Suprapubic skin (tissue), 4 donors: ENCODE data around the gene MUC6. TPM values are rescaled to one million over a fixed set of nuclear protein-coding genes. Genes with fewer than 3 reads are reported as not detected.
"Not testable (repeated sequence)": the region's sequence is repeated elsewhere in the genome, so short reads cannot be mapped to it uniquely, and the experiment has no call there.

Source experiments
- DNase-seq, 2 donors: peaks; one replicate each; pipeline ENCODE4 v3.0.0-alpha.2; 2019; ENCODE audit warnings: low spot score in 2 of 2
- H3K27ac ChIP-seq: fragments of 200-600 bp; sonication (generic); one replicate; pipeline ENCODE4 v1.5.1; 2019
- H3K27me3 ChIP-seq: fragments of 200-600 bp; sonication (generic); one replicate; pipeline ENCODE4 v1.5.1; 2019
- H3K36me3 ChIP-seq: fragments of 200-600 bp; sonication (generic); one replicate; pipeline ENCODE4 v1.5.1; 2019
- H3K4me1 ChIP-seq: fragments of 200-600 bp; sonication (generic); one replicate; pipeline ENCODE4 v1.5.1; 2019
- H3K4me3 ChIP-seq: fragments of 200-600 bp; sonication (generic); one replicate; pipeline ENCODE4 v1.5.1; 2019; ENCODE audit warnings: mild to moderate bottlenecking
- H3K9me3 ChIP-seq: fragments of 200-600 bp; sonication (generic); one replicate; pipeline ENCODE4 v1.5.1; 2019
- EP300 ChIP-seq: sonication (generic); formaldehyde crosslinking; IDR thresholded peaks from one replicate; pipeline ENCODE4 v1.6.1; 2017; ENCODE audit warnings: antibody characterized with exemption
- POLR2A ChIP-seq, 2 donors: fragments of 450-650 bp; IDR thresholded peaks; one replicate each; pipeline ENCODE4 v1.6.1; 2017; ENCODE audit warnings: antibody characterized with exemption in 2 of 2, mild to moderate bottlenecking in 2 of 2, moderate library complexity in 2 of 2
- POLR2AphosphoS5 ChIP-seq, 3 donors: sonication (generic); formaldehyde crosslinking; IDR thresholded peaks; one replicate each; pipeline ENCODE4 v1.6.1; 2017; ENCODE audit warnings: antibody characterized with exemption in 3 of 3
- WGBS: methylation state at CpG from one replicate; pipeline ENCODE4 v1.1.5; 2018; 5-methylcytosine and 5-hydroxymethylcytosine counted together
- total RNA-seq, 4 donors: library from RNA; depleted of rRNA; stranded (reverse); fragments of >200 nt; gene quantifications; one replicate each; pipeline ENCODE4 v1.1.0, GENCODE V29; 2016
- TF ChIP-seq, protein P1 (sequence below), 2 donors: fragments of 200-600 bp in 1 of 2; fragments of 450-650 bp in 1 of 2; sonication (generic) in 1 of 2; IDR thresholded peaks; one replicate each; pipeline ENCODE4 v1.5.1; 2016 to 2019; ENCODE audit warnings: antibody characterized with exemption in 2 of 2, mild to moderate bottlenecking in 1 of 2, moderate library complexity in 1 of 2

The MUC6 gene
- total RNA-seq, 4 donors from 2014 or later, result 0.04 TPM; not detected in 3

DNA sequence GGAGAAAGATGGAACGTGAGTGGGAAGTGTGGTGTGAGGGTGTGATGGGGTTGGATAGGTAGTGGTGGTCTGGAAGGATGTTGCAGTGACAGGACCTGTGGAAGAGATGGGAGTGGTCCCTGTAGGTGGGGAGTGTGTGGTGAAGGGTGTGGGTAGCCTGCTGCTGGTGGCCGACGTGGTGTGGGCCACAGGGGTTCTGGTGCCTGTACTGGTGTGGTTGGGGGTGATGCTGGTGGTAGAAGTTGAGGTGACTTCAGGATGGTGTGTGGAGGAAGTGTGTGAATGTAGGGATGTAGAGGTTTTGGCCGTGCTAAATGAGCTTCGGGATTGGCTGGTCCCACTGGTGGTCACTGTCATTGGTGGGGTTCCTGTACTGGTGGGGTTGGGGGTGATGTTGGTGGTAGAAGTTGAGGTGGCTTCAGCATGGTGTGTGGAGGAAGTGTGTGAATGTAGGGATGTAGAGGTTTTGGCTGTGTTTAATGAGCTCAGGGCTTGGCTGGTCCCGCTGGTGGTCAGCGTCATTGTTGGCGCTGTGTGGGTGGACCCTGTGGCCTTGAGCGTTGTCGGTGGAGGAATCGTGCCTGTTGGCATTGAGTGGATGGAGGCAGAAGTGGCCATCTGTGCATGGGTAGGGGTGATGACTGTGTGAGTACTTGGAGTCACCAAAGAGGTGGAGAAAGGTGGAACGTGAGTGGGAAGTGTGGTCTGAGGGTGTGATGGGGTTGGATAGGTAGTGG lies 19.1 kb downstream of the MUC6 start:
- Histone ChIP-seq H3K27ac (no peak overlapping the region), H3K27me3 (no peaks in the 10 kb centered on the region), H3K9me3 (no peaks in the 10 kb centered on the region), H3K36me3 (peaks cover 10% of the 10 kb centered on the region), H3K4me3 (no peak overlapping the region), H3K4me1 (no peaks in the 10 kb centered on the region)
- 80% methylated on average over 12 of the region's 12 CpGs for WGBS
- TF ChIP-seq POLR2AphosphoS5 (IDR thresholded peaks at IDR 0.05) (no peak), EP300 (no peak), POLR2A (IDR thresholded peaks at IDR 0.05) (no peak)
- TF ChIP-seq, protein P1, sequence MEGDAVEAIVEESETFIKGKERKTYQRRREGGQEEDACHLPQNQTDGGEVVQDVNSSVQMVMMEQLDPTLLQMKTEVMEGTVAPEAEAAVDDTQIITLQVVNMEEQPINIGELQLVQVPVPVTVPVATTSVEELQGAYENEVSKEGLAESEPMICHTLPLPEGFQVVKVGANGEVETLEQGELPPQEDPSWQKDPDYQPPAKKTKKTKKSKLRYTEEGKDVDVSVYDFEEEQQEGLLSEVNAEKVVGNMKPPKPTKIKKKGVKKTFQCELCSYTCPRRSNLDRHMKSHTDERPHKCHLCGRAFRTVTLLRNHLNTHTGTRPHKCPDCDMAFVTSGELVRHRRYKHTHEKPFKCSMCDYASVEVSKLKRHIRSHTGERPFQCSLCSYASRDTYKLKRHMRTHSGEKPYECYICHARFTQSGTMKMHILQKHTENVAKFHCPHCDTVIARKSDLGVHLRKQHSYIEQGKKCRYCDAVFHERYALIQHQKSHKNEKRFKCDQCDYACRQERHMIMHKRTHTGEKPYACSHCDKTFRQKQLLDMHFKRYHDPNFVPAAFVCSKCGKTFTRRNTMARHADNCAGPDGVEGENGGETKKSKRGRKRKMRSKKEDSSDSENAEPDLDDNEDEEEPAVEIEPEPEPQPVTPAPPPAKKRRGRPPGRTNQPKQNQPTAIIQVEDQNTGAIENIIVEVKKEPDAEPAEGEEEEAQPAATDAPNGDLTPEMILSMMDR (IDR thresholded peaks at IDR 0.05), result no peak
- peak in 1 of 2 donors; percentile 92 for DNase-seq

DNA sequence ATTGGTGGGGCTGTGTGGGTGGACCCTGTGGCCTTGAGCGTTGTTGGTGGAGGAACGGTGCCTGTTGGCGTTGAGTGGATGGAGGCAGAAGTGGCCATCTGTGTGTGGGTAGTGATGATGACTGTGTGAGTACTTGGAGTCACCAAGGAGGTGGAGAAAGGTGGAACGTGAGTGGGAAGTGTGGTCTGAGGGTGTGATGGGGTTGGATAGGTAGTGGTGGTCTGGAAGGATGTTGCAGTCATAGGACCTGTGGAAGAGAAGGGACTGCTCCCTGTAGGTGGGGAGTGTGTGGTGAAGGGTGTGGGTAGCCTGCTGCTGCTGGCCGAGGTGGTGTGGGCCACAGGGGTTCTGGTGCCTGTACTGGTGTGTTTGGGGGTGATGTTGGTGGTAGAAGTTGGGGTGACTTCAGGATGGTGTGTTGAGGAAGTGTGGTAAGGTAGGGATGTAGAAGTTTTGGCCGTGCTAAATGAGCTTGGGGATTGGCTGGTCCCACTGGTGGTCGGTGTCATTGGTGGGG lies 19.9 kb downstream of the MUC6 start:
- peaks cover 17% of the 10 kb centered on the region for H3K36me3 ChIP-seq
- not testable (repeated sequence) for H3K4me1 ChIP-seq, H3K27me3 ChIP-seq, DNase-seq, H3K9me3 ChIP-seq, H3K4me3 ChIP-seq, H3K27ac ChIP-seq
- WGBS, result 65% methylated on average over 7 of the region's 7 CpGs

DNA sequence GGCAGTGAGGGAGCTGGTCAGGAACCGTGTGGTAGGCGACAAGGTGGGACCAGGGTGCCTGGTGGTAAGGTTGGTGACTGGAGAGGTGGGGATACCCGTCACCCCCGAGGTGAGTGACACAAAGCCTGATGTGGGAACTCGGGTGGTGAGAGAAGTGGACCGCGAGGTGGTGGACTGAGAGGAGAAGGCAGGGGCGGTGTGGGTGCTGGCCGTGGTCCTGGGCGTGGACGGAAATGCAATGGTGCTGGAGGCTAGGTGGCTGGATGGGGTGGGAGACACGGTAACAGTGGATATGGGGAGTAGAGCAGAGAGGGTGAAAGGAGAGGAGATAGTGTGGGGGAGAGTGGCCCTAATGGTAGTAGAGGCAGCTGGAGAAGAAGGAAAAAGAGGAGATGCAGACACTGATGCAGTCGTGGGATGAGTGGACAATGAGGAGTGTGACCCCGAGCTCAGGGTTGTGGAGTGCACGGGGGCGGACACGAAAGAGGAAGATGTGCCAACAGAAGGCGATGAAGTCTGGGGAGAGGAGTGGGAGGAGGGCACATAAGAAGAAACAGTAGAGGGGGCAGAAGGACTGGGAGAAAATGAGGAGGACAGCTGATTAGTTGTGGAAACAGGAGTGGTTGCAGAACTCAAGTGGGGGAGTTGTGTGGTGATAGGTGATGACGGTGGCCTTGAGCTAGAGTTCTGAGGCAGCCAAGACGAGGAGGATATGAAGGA lies 20.5 kb downstream of the MUC6 start:
- Histone ChIP-seq H3K36me3 (peaks cover 24% of the 10 kb centered on the region), H3K9me3 (no peaks in the 10 kb centered on the region), H3K4me1 (no peaks in the 10 kb centered on the region), H3K27me3 (no peaks in the 10 kb centered on the region), H3K4me3 (no peak overlapping the region), H3K27ac (no peak overlapping the region)
- WGBS, result 95% methylated on average over 20 of the region's 20 CpGs
- no peak for DNase-seq
- TF ChIP-seq EP300 (no peak), POLR2AphosphoS5 (IDR thresholded peaks at IDR 0.05) (no peak), POLR2A (IDR thresholded peaks at IDR 0.05) (no peak)
- TF ChIP-seq, protein P1 (IDR thresholded peaks at IDR 0.05), result no peak

DNA sequence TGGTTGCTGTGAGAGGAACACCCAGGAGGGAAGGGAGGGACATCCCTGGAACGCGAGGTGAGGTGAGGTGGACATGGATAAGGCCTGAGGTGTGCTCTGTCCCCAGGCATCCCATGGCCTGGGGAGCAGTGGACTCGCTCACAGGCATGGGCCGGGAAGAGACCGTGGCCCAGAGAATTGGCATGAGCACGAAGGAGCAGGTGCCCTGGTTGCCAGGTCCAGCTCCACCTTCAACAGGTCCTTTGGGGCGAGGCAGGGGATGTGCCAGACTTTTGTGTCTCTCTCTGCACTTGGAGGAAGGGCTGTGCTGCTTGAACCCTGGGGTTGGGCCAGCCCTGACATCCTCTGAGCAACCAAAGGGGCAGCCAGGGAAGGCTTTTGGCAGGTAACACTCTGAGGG lies 21.5 kb downstream of the MUC6 start:
- Histone ChIP-seq H3K4me1 (no peaks in the 10 kb centered on the region), H3K4me3 (no peak overlapping the region), H3K27me3 (no peaks in the 10 kb centered on the region), H3K9me3 (no peaks in the 10 kb centered on the region), H3K36me3 (peaks cover 33% of the 10 kb centered on the region), H3K27ac (no peak overlapping the region)
- DNase-seq, result no peak
- TF ChIP-seq, protein P1 (IDR thresholded peaks at IDR 0.05), result no peak
- no peak for TF ChIP-seq POLR2A (IDR thresholded peaks at IDR 0.05)
- no peak for TF ChIP-seq POLR2AphosphoS5 (IDR thresholded peaks at IDR 0.05)
- no peak for TF ChIP-seq EP300
- WGBS, result 100% methylated on average over 2 of the region's 7 CpGs

DNA sequence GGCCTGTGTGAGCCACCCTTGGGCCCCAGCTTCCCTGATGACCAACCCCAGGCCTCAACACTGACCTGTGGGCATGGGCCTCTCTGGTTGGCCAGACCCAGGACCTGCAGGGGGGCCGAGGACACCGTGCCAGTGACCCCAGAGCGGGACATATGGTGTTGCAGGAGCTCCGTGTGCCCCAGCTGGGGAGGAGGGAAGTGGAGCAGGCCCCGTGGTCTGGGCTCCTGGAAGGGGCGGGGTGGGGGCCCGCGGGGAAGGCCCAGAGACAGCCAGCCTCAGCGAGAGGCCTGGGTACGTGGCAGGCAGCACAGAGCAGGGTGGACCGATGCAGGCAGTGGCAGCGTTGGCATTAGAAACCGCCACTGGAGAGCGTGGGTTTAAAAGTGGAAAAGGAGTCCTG lies 22.2 kb downstream of the MUC6 start:
- TF ChIP-seq POLR2A (IDR thresholded peaks at IDR 0.05) (no peak), POLR2AphosphoS5 (IDR thresholded peaks at IDR 0.05) (no peak), EP300 (no peak)
- TF ChIP-seq, protein P1 (IDR thresholded peaks at IDR 0.05), result no peak
- Histone ChIP-seq H3K4me1 (no peaks in the 10 kb centered on the region), H3K36me3 (peaks cover 41% of the 10 kb centered on the region), H3K27ac (no peak overlapping the region), H3K9me3 (no peaks in the 10 kb centered on the region), H3K4me3 (no peak overlapping the region), H3K27me3 (no peaks in the 10 kb centered on the region)
- 92% methylated on average over 8 of the region's 14 CpGs for WGBS
- no peak for DNase-seq
